K562 (cell line): ENCODE measurements around the gene CHD2. TPM values are rescaled to one million over a fixed set of nuclear protein-coding genes. Genes with fewer than 3 reads are reported as not detected.

ENCODE experiments used
- ATAC-seq: fragments of 200-7000 bp; cut with Tn5 transposase; 3 replicates; pipeline ENCODE4 v1.9.1; 2020; ENCODE audit warnings: moderate library complexity
- BruUV-seq: library from RNA; stranded (reverse); fragments of 400-500 nt; replicated peaks from 2 replicates; lab custom pipeline; 2021; lab: Mats Ljungman, UMichigan
- CTCF ChIA-PET: fragments of 300-600 bp; formaldehyde crosslinking; extraction: SDS; loops from one replicate; lab custom pipeline; 2021; ENCODE audit warnings: low intra/inter-chr PET ratio; lab: Yijun Ruan, JAX
- POLR2A ChIA-PET: fragments of 300-600, 350-650 bp; sonication (Branson Sonifier 250); formaldehyde crosslinking; extraction: SDS; loops from one replicate; lab custom pipeline; 2021; ENCODE audit warnings: antibody characterized with exemption, inconsistent platforms; lab: Yijun Ruan, JAX
- DNase-seq, 4 experiments: peaks; one replicate each; pipeline versions ENCODE4 v3.0.0 to v3.0.0-alpha.2; 2011 to 2018; ENCODE audit warnings: low spot score in 3 of 4, mixed read lengths in 3 of 4; ENCODE audit errors: extremely low read depth in 1 of 4
- FAIRE-seq: peaks from 2 replicates; lab custom pipeline; 2011; peaks lifted over from hg19 to GRCh38; lab: Jason Lieb, UNC
- H2AFZ ChIP-seq: 2 replicates; pipeline ENCODE4 v1.6.0; 2011; ENCODE audit warnings: low read depth, low read length, control low read depth, inconsistent platforms
- H3K27ac ChIP-seq: fragments of 200-600 bp; 3 replicates; pipeline ENCODE4 v1.8.0; 2011; ENCODE audit warnings: low read depth, mild to moderate bottlenecking, control low read depth, inconsistent platforms, low read length, moderate library complexity, mixed read lengths; ENCODE audit errors: extremely low read depth
- H3K27me3 ChIP-seq, 2 experiments: fragments of 300-600 bp in 1 of 2; 2 replicates in 1 of 2; 3 replicates in 1 of 2; pipeline versions ENCODE4 v1.6.0 to v1.8.0; 2011; ENCODE audit warnings: inconsistent platforms in 2 of 2, low read length in 2 of 2, mild to moderate bottlenecking in 1 of 2, mixed read lengths in 1 of 2, moderate library complexity in 1 of 2; ENCODE audit not compliant: control insufficient read depth in 2 of 2, insufficient read depth in 2 of 2
- H3K36me3 ChIP-seq: fragments of 300-600 bp; 3 replicates; pipeline ENCODE4 v1.8.0; 2011; ENCODE audit warnings: mild to moderate bottlenecking, low read length, inconsistent platforms; ENCODE audit not compliant: control insufficient read depth, insufficient read depth
- H3K4me1 ChIP-seq, 2 experiments: fragments of 200-600 bp in 1 of 2; replicated peaks in 1 of 2; 2 replicates in 1 of 2; 3 replicates in 1 of 2; pipeline versions ENCODE4 v1.5.1 to v1.8.0; 2011; ENCODE audit warnings: inconsistent platforms in 2 of 2, low read length in 2 of 2, mild to moderate bottlenecking in 1 of 2, mixed read lengths in 1 of 2, moderate library complexity in 1 of 2; ENCODE audit not compliant: control insufficient read depth in 2 of 2, insufficient read depth in 2 of 2
- H3K4me2 ChIP-seq: 2 replicates; pipeline ENCODE4 v1.6.1; 2011; ENCODE audit warnings: low read length, control low read depth, inconsistent platforms, mixed read lengths; ENCODE audit not compliant: insufficient read depth
- H3K4me3 ChIP-seq: fragments of 200-600 bp; sonication (generic), shearing (Covaris generic); 2 replicates; pipeline ENCODE4 v1.5.1; 2016; ENCODE audit warnings: control low read depth, inconsistent platforms
- H3K79me2 ChIP-seq: fragments of 200-600 bp; 3 replicates; pipeline ENCODE4 v1.8.0; 2011; ENCODE audit warnings: low read length, inconsistent platforms; ENCODE audit not compliant: control insufficient read depth, insufficient read depth
- H3K9ac ChIP-seq, 2 experiments: 2 replicates each; pipeline versions ENCODE4 v1.6.0 to v1.6.1; 2011; ENCODE audit warnings: low read depth in 2 of 2, low read length in 2 of 2, control low read depth in 1 of 2, inconsistent platforms in 1 of 2, mild to moderate bottlenecking in 1 of 2, mixed read lengths in 1 of 2; ENCODE audit not compliant: insufficient read depth in 1 of 2
- H3K9me1 ChIP-seq: one replicate; pipeline ENCODE4 v1.6.0; 2011; ENCODE audit warnings: inconsistent platforms, mild to moderate bottlenecking, low read length, moderate library complexity; ENCODE audit not compliant: control insufficient read depth, insufficient read depth
- H3K9me3 ChIP-seq: replicated peaks from 2 replicates; pipeline ENCODE4 v1.5.1; 2011; ENCODE audit warnings: low read depth, low read length, inconsistent platforms; ENCODE audit not compliant: control insufficient read depth, insufficient read depth
- H4K20me1 ChIP-seq: replicated peaks from 2 replicates; pipeline ENCODE4 v1.6.1; 2011; ENCODE audit warnings: low read length, inconsistent platforms, mixed read lengths; ENCODE audit not compliant: control insufficient read depth, insufficient read depth
- CXXC5 ChIP-seq: fragments of 250-450 bp; sonication (Bioruptor Pico); IDR thresholded peaks from 2 replicates; pipeline ENCODE4 v1.8.0; 2022; ENCODE audit warnings: inconsistent platforms, mild to moderate bottlenecking, moderate library complexity
- FOXA1 ChIP-seq: fragments of 450-650 bp; IDR thresholded peaks from 2 replicates; pipeline ENCODE4 v1.6.1; 2016; ENCODE audit warnings: mild to moderate bottlenecking, borderline replicate concordance
- FOXJ3 ChIP-seq: sonication (generic); formaldehyde crosslinking; IDR thresholded peaks from 2 replicates; pipeline ENCODE4 v1.4.0; 2020; ENCODE audit warnings: mild to moderate bottlenecking, missing genetic modification reagents
- HNRNPH1 ChIP-seq: fragments of 200-400 bp; formaldehyde crosslinking; optimal IDR thresholded peaks from 2 replicates; pipeline ENCODE3; 2017; ENCODE audit warnings: low read depth, mild to moderate bottlenecking, low read length, moderate library complexity
- MCM7 ChIP-seq, 2 experiments: fragments of 450-650 bp; IDR thresholded peaks; 2 replicates each; pipeline ENCODE4 v1.6.1; 2016 to 2018
- NEUROD1 ChIP-seq: fragments of 150-350 bp; IDR thresholded peaks from 2 replicates; pipeline ENCODE4 v1.6.1; 2014; ENCODE audit warnings: borderline replicate concordance, low read length, low read depth; ENCODE audit not compliant: partially characterized antibody
- NFE2 ChIP-seq: IDR thresholded peaks from 2 replicates; pipeline ENCODE4 v1.6.1; 2014; ENCODE audit warnings: antibody characterized with exemption, low read depth
- RBM25 ChIP-seq: fragments of 200-400 bp; formaldehyde crosslinking; IDR thresholded peaks from 2 replicates; pipeline ENCODE4 v1.6.1; 2018; ENCODE audit warnings: low read length, low read depth, moderate library complexity; ENCODE audit not compliant: severe bottlenecking
- RFX5 ChIP-seq: IDR thresholded peaks from 2 replicates; pipeline ENCODE4 v1.6.1; 2011; ENCODE audit warnings: low read depth, mild to moderate bottlenecking, improper control_type of control experiment, low read length
- SMAD2 ChIP-seq: fragments of 150-350 bp; IDR thresholded peaks from 2 replicates; pipeline ENCODE4 v1.6.1; 2014; ENCODE audit warnings: low read depth, mild to moderate bottlenecking, low read length
- UBTF ChIP-seq, 2 experiments: IDR thresholded peaks; 2 replicates each; pipeline ENCODE4 v1.6.1; 2012; ENCODE audit warnings: improper control_type of control experiment in 2 of 2, low read depth in 2 of 2, low read length in 2 of 2, borderline replicate concordance in 1 of 2
- XRCC4 ChIP-seq: IDR thresholded peaks from one replicate; pipeline ENCODE4 v1.6.1; 2011; ENCODE audit not compliant: insufficient read depth, insufficient read length; ENCODE audit errors: extremely low read depth
- WGBS: fragments of 100-300 bp; shearing (Covaris generic); methylation state at CpG from one replicate; pipeline ENCODE4 v1.1.6; 2016; ENCODE audit warnings: low coverage, mixed read lengths; ENCODE audit not compliant: insufficient coverage; ENCODE audit errors: missing lambda C conversion rate; 5-methylcytosine and 5-hydroxymethylcytosine counted together
- in situ Hi-C: fragments of 300-500 bp; cut with MboI; formaldehyde crosslinking; loops from 4 replicates; pipeline ENCODE4 v1.15.0; 2018; ENCODE audit warnings: inconsistent platforms, mixed read lengths
- intact Hi-C: fragments of 100-400 bp; cut with micrococcal nuclease; formaldehyde crosslinking; loops from 2 replicates; pipeline ENCODE4 v1.14.2; 2022
- polyA plus RNA-seq, 8 experiments: library from polyadenylated mRNA; depleted of rRNA in 4 of 8; stranded (reverse) in 5 of 8; unstranded in 3 of 8; fragments of >200 nt; fragmentation: Nextera tagmentation in 2 of 8; fragmentation: Illumina TruSeq in 1 of 8; extraction: Ambion mirVana in 2 of 8; extraction: Trizol in 1 of 8; gene quantifications; 2 replicates each; pipeline versions ENCODE4 v1.2.1 to v1.2.3, GENCODE V29; 2011 to 2014; ENCODE audit warnings: inconsistent platforms in 1 of 8, missing spikeins in 1 of 8
- total RNA-seq, 7 experiments: library from RNA; depleted of rRNA in 6 of 7; stranded (reverse); fragments of >200 nt in 6 of 7; fragmentation: Illumina TruSeq in 2 of 7; extraction: Trizol in 2 of 7; gene quantifications; 2 replicates each; pipeline versions ENCODE4 v1.2.1 to v1.2.3, GENCODE V29; 2011 to 2021; ENCODE audit warnings: low replicate concordance in 1 of 7
- TF ChIP-seq, protein P1 (sequence below): sonication (generic); formaldehyde crosslinking; IDR thresholded peaks from 2 replicates; pipeline ENCODE4 v1.4.0; 2020; ENCODE audit warnings: mild to moderate bottlenecking, missing genetic modification reagents
- TF ChIP-seq, protein P2 (sequence below): sonication (generic); formaldehyde crosslinking; IDR thresholded peaks from 2 replicates; pipeline ENCODE4 v1.8.0; 2023; ENCODE audit warnings: mild to moderate bottlenecking, missing genetic modification reagents

The CHD2 gene
- total and polyA plus RNA-seq, 9 of the 15 experiments (the other 6 are each of a cell fraction or from before 2014, with no cell fraction given): 38.9 to 70.8 (median 56.2) TPM

DNA sequence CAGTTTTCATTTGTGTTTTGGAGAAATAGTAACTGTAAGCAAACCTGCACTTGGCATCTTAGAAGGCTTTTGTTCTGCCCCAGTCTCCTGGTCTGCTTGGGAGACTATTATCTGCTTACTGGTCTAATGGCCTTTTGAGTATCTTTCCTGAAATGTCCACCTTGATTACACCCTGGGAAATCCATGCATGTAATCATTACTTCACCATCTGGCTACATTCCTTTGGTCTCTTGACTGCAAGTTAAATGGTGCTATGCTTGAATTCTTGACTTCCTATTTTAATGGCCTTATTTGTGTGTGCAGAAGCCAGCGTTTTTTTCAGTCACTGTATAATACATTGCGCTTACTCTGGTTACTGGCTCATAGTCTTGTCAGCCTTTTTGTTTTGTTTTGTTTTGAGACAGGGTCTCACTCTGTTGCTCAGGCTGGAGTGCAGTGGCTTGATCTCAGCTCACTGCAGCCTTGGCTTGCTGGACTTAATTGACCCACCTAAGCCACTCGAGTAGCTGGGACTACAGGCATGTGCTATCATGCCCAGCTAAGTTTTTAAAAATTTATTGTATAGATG, 30.0 kb downstream of the CHD2 start:
- H3K9me3 ChIP-seq: no peaks in the 10 kb centered on the region
- H3K4me3 ChIP-seq: no peak overlapping the region
- DNase-seq: no peak
- no peaks in the 10 kb centered on the region; the same call in 1 of the 2 replicates for H4K20me1 ChIP-seq
- in situ Hi-C loops (no loop called here), intact Hi-C loops (no loop called here)
- H3K36me3 ChIP-seq: peaks cover 91% of the 10 kb centered on the region
- FAIRE-seq: no peak
- no peaks in the 10 kb centered on the region for H3K27me3 ChIP-seq
- H3K4me2 ChIP-seq: no peak overlapping the region
- no TSS peak for BruUV-seq
- no peak overlapping the region for H3K9ac ChIP-seq
- ChIA-PET CTCF (no interaction called here), POLR2A (interaction anchor here (0.8 to 3.4 kb wide), 8 partner anchors 7 to 126 kb away, joined by 3 to 11 read pairs (median 3); no protein-coding TSS in a partner anchor)
- H2AFZ ChIP-seq: no peak overlapping the region
- H3K4me1 ChIP-seq: no peaks in the 10 kb centered on the region
- 0 out of 3 replicates have a peak, but pooled peaks have one; percentile 8 for ATAC-seq
- peaks cover 29% of the 10 kb centered on the region; the same call in 2 of the 3 replicates for H3K79me2 ChIP-seq
- H3K9me1 ChIP-seq: no peaks in the 10 kb centered on the region
- no peak overlapping the region for H3K27ac ChIP-seq
- 90% methylated on average over 3 of the region's 3 CpGs for WGBS
- TF ChIP-seq SMAD2: no peak
- TF ChIP-seq FOXA1: no peak
- TF ChIP-seq FOXJ3 (CRISPR knock-in tag): no peak
- TF ChIP-seq XRCC4: no peak
- TF ChIP-seq MCM7 (IDR thresholded peaks at IDR 0.05): no peak
- TF ChIP-seq UBTF (IDR thresholded peaks at IDR 0.05; ENCODE audit: borderline replicate concordance in 1 of 2, low read depth in 2 of 2, low read length in 2 of 2): no peak
- TF ChIP-seq NEUROD1: no peak
- TF ChIP-seq, protein P1, sequence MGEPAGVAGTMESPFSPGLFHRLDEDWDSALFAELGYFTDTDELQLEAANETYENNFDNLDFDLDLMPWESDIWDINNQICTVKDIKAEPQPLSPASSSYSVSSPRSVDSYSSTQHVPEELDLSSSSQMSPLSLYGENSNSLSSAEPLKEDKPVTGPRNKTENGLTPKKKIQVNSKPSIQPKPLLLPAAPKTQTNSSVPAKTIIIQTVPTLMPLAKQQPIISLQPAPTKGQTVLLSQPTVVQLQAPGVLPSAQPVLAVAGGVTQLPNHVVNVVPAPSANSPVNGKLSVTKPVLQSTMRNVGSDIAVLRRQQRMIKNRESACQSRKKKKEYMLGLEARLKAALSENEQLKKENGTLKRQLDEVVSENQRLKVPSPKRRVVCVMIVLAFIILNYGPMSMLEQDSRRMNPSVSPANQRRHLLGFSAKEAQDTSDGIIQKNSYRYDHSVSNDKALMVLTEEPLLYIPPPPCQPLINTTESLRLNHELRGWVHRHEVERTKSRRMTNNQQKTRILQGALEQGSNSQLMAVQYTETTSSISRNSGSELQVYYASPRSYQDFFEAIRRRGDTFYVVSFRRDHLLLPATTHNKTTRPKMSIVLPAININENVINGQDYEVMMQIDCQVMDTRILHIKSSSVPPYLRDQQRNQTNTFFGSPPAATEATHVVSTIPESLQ (CRISPR knock-in tag): no peak
- TF ChIP-seq HNRNPH1: no peak
- TF ChIP-seq RFX5: no peak
- TF ChIP-seq CXXC5 (CRISPR knock-in tag): no peak
- TF ChIP-seq NFE2: no peak
- no peak for TF ChIP-seq RBM25
- TF ChIP-seq, protein P2, sequence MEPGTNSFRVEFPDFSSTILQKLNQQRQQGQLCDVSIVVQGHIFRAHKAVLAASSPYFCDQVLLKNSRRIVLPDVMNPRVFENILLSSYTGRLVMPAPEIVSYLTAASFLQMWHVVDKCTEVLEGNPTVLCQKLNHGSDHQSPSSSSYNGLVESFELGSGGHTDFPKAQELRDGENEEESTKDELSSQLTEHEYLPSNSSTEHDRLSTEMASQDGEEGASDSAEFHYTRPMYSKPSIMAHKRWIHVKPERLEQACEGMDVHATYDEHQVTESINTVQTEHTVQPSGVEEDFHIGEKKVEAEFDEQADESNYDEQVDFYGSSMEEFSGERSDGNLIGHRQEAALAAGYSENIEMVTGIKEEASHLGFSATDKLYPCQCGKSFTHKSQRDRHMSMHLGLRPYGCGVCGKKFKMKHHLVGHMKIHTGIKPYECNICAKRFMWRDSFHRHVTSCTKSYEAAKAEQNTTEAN: no peak
